ENCODE results near the gene SCN4B. TPM values are rescaled to one million over a fixed set of nuclear protein-coding genes. Genes with fewer than 3 reads are reported as not detected.

The SCN4B gene
- total and polyA plus RNA-seq, 2 of the 4 experiments (the other 2 are of a cell fraction) = 0.18 to 0.44 TPM

DNA sequence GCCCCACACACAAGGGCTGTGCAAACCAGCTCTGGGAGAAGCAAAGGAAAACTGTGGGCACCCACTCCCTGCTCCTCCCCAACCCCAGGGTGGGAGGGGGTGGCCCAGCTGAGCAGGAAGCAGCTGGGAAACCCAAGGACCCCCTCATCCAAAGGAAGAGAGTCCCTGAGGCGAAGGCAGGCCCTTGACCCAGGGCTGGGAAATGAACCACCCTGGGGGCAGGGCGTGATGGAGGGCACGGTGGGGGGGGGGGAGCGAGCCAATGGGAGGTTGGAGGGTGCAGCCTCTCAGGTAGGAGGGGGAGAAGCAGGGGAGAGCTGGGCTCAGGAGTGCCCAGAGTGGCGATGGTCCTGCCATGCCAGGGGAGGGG is 16.8 kb downstream of the SCN4B start:
- ChIA-PET CTCF (no interaction called here), POLR2A (ENCODE audit: unreplicated experiment) (no interaction called here)
- H2BK120ac ChIP-seq (ENCODE audit: low read depth, low read length) = no peak overlapping the region
- H2BK15ac ChIP-seq (ENCODE audit: low read depth, low read length) = no peak overlapping the region
- H2BK5ac ChIP-seq (ENCODE audit: low read depth, low read length, poor library complexity, severe bottlenecking) = no peak overlapping the region
- H3K36me3 ChIP-seq (ENCODE audit: control insufficient read depth, insufficient read depth, low read length) = no peaks in the 10 kb centered on the region
- H3K9ac ChIP-seq (ENCODE audit: low read depth, low read length) = no peak overlapping the region
- no peaks in the 10 kb centered on the region for H3K9me3 ChIP-seq (ENCODE audit: control insufficient read depth, insufficient read depth, low read length)
- no peak overlapping the region for H3K27ac ChIP-seq (ENCODE audit: insufficient read depth, low read length)
- H4K5ac ChIP-seq (ENCODE audit: low read depth, low read length) = no peak overlapping the region
- H3K4ac ChIP-seq (ENCODE audit: low read depth, low read length) = no peak overlapping the region
- TF ChIP-seq USF2 (IDR thresholded peaks at IDR 0.05; ENCODE audit: low read depth, low read length) (no peak), MAZ (IDR thresholded peaks at IDR 0.05; ENCODE audit: borderline replicate concordance, low read depth, low read length) (no peak), SMC3 (IDR thresholded peaks at IDR 0.05; ENCODE audit: low read depth, low read length) (no peak), RFX5 (IDR thresholded peaks at IDR 0.05; ENCODE audit: low read depth, low read length) (no peak), MXI1 (IDR thresholded peaks at IDR 0.05; ENCODE audit: borderline replicate concordance, low read depth, low read length) (no peak), POLR2A (IDR thresholded peaks at IDR 0.05; ENCODE audit: low read depth, low read length) (no peak)
- intact Hi-C loops (cut with micrococcal nuclease) = no loop called here
- H3K79me1 ChIP-seq (ENCODE audit: low read depth in 1 of 2, low read length in 2 of 2) = no peaks in the 10 kb centered on the region
- no peak overlapping the region for H3K14ac ChIP-seq (replicated peaks; ENCODE audit: low read depth, low read length)
- no peak overlapping the region for H3K23ac ChIP-seq (ENCODE audit: low read depth, low read length)
- ATAC-seq (ENCODE audit: low read depth) (no peak), DNase-seq (no peak)
- dilution Hi-C loops (cut with HindIII; ENCODE audit: low sequenced_read_pairs, unreplicated experiment) = no loop called here
- in situ Hi-C loops (cut with MboI; ENCODE audit: low sequenced_read_pairs) = no loop called here
- peaks cover 12% of the 10 kb centered on the region for H3K27me3 ChIP-seq (ENCODE audit: control insufficient read depth, insufficient read depth, low read length)
- H3K18ac ChIP-seq (ENCODE audit: low read depth, low read length) = no peak overlapping the region
- BruUV-seq (replicated peaks) = no TSS peak
- no peak overlapping the region for H2AFZ ChIP-seq (replicated peaks; ENCODE audit: low read length, poor library complexity)
- WGBS, 2 experiments (ENCODE audit: extremely low coverage in 2 of 2, insufficient read length in 1 of 2) = 77% methylated on average over 3 of the region's 5 CpGs; no CpG with 5 or more reads in 1 of the 2 experiments
- no peak overlapping the region for H4K8ac ChIP-seq (ENCODE audit: low read depth in 2 of 2, low read length in 2 of 2)
- H4K20me1 ChIP-seq (ENCODE audit: insufficient read depth, low read length) = no peaks in the 10 kb centered on the region
- H3K4me1 ChIP-seq (ENCODE audit: control insufficient read depth, insufficient read depth, low read length) = no peaks in the 10 kb centered on the region
- H2BK20ac ChIP-seq (ENCODE audit: low read depth, low read length) = no peak overlapping the region
- H3K4me3 ChIP-seq (ENCODE audit: insufficient read depth, low read depth, low read length) = no peak overlapping the region
- H3K4me2 ChIP-seq (ENCODE audit: low read depth, low read length) = no peak overlapping the region
- H3K56ac ChIP-seq (ENCODE audit: extremely low read depth, insufficient read depth, low read length) = no peak overlapping the region
- H4K91ac ChIP-seq (ENCODE audit: insufficient read depth, low read depth, low read length) = no peak overlapping the region
- H2AK5ac ChIP-seq (ENCODE audit: low read depth, low read length) = no peak overlapping the region
- no peaks in the 10 kb centered on the region for H3K9me1 ChIP-seq (ENCODE audit: insufficient read depth, low read length)
- no peak overlapping the region for H2AK9ac ChIP-seq (replicated peaks; ENCODE audit: low read depth, low read length, poor library complexity)
